Measurements from ENCODE around the gene KHDRBS1.

DNA sequence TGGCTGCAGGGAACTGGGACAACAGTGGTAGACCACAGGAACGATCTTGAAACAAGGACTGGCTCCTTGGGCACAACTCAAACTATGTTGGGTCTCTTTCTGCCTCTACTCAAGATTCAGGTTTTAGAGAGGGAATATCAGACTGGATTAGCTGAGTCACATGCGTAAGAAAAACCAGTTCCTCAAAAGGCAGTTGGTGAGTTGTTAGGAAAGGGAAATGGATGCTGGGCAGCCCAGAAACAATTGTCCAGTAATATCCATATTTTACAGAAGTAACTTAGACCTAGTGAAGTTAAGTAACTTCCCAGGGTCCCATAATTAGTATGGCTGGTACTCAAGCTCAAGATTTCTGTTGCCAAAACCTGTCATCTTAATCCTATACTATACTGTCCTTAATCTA, 32.1 kb downstream of the KHDRBS1 start:
- TF ChIP-seq CTCF (conservative IDR thresholded peaks at IDR 0.05), result no peak
- TF ChIP-seq EZH2 (IDR thresholded peaks at IDR 0.05; ENCODE audit: low read depth), result no peak

All from PC-9 (cell line).